ENCODE data around the gene PSMB4.
"Not testable (repeated sequence)": the region's sequence is repeated elsewhere in the genome, so short reads cannot be mapped to it uniquely, and the experiment has no call there.

Gene PSMB4

GRCh38 chr1:151390221-151391078 is 8.9 kb upstream of the PSMB4 start:
- not testable (repeated sequence) for DNase-seq (ENCODE audit: low spot score)

GRCh38 chr1:151391079-151391563 is 8.3 kb upstream of the PSMB4 start:
- DNase-seq (ENCODE audit: low spot score): no peak

GRCh38 chr1:151393583-151393982 is 5.8 kb upstream of the PSMB4 start:
- no peak for DNase-seq (ENCODE audit: low spot score)

GRCh38 chr1:151396265-151396664 is 3.1 kb upstream of the PSMB4 start:
- DNase-seq (ENCODE audit: low spot score): not testable (repeated sequence)

- no peak for DNase-seq (ENCODE audit: low spot score)
Observed at GRCh38 chr1:151401125-151401788, 1.9 kb downstream of the PSMB4 start.

DNA sequence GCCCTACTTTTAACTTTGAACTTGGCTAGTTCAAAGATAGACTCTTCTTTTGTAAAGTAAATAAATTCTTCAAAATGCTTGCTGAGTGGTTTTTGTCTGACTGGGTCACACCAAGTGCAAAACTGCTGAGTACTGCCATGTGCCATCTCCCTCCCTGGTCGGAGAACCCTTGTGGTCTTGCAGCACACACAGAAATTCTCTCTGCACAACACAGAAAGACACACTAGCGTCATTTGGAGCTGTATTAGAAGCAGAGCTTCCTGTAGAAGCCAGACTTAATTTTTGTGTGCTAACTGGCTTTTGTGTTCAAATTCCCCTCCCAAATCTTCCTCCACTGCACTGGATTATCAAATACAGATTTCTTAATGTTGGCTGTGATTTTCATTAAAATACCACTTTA is 2.5 kb downstream of the PSMB4 start:
- DNase-seq (ENCODE audit: low spot score): no peak

- no peak for DNase-seq (ENCODE audit: low spot score)
Observed at GRCh38 chr1:151402764-151403163, 3.4 kb downstream of the PSMB4 start.

- no peak for DNase-seq (ENCODE audit: low spot score)
Observed at GRCh38 chr1:151403612-151404011, 4.2 kb downstream of the PSMB4 start.

DNA sequence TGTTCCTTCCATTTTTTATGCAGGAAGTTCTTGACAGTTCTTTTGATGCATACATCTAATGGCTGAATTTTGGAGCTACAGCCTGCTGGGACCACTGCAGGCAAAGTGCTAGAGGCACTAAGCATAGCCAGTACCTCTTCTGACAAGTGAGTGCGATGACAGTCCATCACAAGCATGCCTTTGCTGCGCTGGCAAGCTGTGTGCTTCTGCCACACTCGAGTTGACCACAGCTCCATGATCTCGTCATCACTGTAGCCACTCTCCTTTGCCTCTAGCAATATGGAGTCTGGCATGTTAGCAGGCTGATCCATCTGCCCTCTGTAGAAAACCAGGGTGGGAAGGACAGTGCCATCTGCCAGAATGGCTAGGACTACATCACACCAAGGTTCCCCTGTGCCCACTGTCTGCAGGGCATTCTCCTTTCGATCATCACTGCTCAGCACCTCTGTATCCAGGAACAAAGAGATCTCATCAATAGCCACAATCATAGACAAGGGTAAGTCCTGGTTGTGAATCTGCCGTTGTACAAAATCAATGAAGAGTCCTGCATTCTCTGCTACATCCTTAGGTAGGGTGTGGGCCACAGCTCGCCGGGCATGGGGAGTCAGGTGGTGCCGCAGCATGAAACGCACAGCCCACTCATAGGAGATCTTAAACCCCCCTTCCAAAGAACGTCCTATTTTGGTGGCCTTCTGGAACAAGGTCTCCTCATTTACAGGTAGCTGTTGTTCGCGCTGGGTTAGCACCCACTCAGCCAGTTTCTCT is 6.0 kb downstream of the PSMB4 start:
- DNase-seq (ENCODE audit: low spot score): no peak

DNA sequence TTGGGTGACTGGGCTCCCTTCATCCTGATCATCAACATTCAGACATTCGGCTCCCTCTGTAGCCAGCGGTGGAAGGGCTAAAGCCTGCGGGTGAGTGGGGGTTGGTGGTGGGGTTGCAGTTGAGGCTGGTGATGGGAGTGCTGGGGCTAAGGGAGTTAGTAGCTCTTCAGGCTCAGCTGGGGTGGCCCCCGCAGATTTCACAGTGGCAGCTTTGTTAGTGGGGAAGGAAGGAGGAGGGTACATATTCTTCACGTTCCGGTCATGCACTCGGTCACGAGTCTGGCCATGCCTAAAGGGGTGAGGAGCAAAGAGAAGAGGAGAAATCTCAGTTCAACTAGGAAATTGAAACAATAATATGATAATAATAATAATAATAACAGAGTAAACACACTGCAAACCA is 6.8 kb downstream of the PSMB4 start:
- peak; percentile 43 for DNase-seq (ENCODE audit: low spot score)

GRCh38 chr1:151407304-151407703 is 7.9 kb downstream of the PSMB4 start:
- no peak for DNase-seq (ENCODE audit: low spot score)

GRCh38 chr1:151408891-151409290 is 9.5 kb downstream of the PSMB4 start:
- no peak for DNase-seq (ENCODE audit: low spot score)

- no peak for DNase-seq (ENCODE audit: low spot score)
Observed at GRCh38 chr1:151411884-151412283, 12.5 kb downstream of the PSMB4 start.

DNA sequence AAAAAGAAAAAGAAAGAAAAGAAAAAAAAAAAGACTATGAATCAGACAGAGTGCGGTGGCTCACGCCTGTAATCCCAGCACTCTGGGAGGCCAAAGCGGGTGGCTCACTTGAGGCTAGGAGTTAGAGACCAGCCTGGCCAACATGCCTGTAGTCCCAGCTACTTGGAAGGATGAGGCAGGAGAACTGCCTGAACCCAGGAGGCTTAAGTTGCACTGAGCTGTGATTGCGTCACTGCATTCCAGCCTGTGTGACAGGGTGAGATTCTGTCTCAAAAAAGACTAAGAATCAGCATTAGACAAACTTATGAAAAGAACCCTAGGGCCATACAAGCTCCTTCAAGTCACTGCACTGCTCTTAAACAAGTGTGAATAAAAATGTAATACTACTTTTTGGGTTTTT is 16.9 kb downstream of the PSMB4 start:
- DNase-seq (ENCODE audit: low spot score): no peak

DNA sequence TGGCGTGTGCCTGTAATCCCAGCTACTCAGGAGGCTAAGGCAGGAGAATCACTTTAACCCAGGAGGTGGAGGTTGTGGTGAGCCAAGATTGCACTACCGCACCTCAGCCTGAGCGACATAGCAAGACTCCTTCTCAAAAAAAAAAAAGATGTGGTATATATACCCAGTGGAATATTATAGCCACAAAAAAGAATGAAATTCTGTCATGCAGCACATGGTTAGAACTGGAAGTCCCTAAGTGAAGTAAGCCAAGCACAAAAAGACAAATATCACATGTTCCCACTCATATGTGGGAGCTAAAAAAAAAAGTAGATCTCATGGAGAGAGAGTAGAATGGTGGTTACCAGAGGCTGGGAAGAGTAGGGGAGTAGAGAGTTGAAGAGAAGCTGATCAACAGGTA is 18.7 kb downstream of the PSMB4 start:
- DNase-seq (ENCODE audit: low spot score): no peak

DNA sequence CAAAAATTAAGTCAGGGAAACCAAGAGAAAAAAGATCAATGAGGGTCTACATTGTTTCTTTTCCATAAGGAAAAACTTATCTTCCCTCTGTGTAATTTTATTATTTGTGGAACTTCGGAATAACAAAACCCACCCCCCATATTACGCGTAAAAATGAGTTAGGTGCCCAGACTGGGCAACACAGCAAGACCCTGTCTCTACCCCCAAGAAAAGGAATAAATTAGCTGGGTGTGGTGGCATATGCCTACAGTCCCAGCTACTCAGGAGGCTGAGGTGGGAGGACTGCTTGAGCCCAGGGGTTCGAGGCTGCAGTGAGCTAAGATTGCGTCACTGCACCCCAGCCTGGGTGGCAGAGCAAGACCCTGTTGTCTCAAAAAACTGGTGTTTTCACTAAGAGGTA is 20.4 kb downstream of the PSMB4 start:
- DNase-seq (ENCODE audit: low spot score): no peak

DNA sequence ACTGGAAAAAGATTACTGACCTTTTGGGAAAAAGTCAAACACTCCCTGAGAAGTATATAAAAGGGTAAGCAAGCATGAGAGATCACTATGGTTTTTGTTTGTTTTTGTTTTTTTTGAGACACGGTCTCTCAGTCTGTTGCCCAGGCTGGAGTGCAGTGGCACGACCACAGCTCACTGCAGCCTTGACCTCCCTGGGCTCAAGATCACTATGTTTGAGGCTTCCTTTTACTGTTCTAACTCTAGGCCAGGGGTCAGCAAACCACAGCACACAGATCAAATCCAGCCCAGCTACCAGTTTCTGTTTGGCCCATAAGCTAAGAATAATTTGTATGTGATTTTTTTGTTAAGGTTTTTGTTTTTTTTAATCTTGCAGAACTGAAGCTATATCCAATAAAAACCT is 25.7 kb downstream of the PSMB4 start:
- DNase-seq (ENCODE audit: low spot score): no peak

DNA sequence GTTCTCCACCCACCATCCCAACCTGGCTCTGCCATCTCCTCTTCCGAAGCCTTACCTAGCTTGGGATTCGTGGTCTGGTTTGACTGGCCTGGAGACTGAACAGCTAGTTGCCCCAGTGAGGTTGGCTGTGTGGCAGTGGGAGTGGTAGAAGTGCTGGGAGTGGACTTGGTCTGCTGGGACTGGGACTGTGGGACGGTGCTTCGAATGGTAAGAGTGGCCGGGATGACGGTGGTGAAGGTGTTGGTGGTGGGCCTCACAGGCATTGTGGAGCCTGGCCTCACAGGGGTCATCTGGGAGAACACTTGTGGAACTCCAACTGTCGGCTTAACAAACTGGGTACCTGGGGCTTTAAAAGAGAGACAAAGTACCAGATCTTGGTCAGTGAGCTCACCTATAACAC is 28.7 kb downstream of the PSMB4 start:
- DNase-seq (ENCODE audit: low spot score): no peak

DNA sequence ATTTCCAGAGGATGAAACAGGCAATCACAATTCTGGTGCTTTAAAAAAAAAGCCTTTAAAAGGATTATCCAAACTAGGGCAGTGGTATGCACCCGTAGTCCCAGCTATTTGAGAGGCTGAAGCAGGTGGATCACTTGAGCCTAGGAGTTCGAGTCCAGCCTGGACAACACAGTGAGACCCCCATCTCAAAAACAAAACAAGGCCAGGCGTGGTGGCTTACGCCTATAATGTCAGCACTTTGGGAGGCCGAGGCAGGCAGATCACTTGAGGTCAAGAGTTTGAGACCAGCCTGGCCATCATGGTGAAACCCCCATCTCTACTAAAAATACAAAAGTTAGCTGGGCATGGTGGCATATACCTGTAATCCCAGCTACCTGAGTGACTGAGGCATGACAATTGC is 34.5 kb downstream of the PSMB4 start:
- DNase-seq (ENCODE audit: low spot score): not testable (repeated sequence)

- DNase-seq (ENCODE audit: low spot score): no peak
Observed at GRCh38 chr1:151435174-151435573, 35.8 kb downstream of the PSMB4 start.

DNA sequence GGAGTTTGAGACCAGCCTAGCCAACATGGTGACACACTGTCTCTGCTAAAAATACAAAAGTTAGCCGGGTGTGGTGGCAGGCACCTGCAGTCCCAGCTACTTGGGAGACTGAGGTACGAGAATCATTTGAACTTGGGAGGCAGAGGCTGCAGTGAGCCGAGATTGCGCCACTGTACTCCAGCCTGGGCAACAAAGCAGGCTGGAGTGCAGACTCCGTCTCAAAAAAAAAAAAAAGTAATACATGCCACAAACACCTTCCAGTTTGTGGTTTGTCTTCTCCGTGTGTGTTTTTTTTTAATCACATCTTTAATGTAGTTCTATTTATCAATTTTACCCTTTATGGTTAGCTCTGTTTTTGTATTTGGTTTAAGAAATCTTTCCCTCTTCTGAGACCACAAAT is 37.6 kb downstream of the PSMB4 start:
- DNase-seq (ENCODE audit: low spot score): no peak

- DNase-seq (ENCODE audit: low spot score): not testable (repeated sequence)
Observed at GRCh38 chr1:151437396-151437795, 38.0 kb downstream of the PSMB4 start.

Measured in putamen (tissue), 1 donor.